Endothelial cell of umbilical vein (primary cell): ENCODE measurements around the gene SMURF2. TPM values are rescaled to one million over a fixed set of nuclear protein-coding genes. Genes with fewer than 3 reads are reported as not detected.

Source experiments
- BruUV-seq: library from RNA; stranded (reverse); fragments of 400-500 nt; replicated peaks from 2 replicates; lab custom pipeline; 2021; lab: Mats Ljungman, UMichigan
- CTCF ChIA-PET: fragments of 300-600, 350-600 bp; sonication (Branson Sonifier 250); formaldehyde crosslinking; loops from one replicate; lab custom pipeline; 2021; ENCODE audit warnings: antibody characterized with exemption, inconsistent platforms; lab: Charles Lee
- POLR2A ChIA-PET: fragments of 300-600, 350-600 bp; sonication (Branson Sonifier 250); formaldehyde crosslinking; loops from one replicate; lab custom pipeline; 2021; ENCODE audit warnings: antibody characterized with exemption, inconsistent platforms; lab: Charles Lee
- DNase-seq: peaks from one replicate; pipeline ENCODE4 v3.0.0-alpha.2; 2011; ENCODE audit warnings: low read depth, low spot score
- FAIRE-seq: peaks from 2 replicates; lab custom pipeline; 2011; peaks lifted over from hg19 to GRCh38; lab: Jason Lieb, UNC
- H2AFZ ChIP-seq: 2 replicates; pipeline ENCODE4 v1.6.0; 2012; ENCODE audit warnings: low read depth, low read length, control low read depth, inconsistent platforms
- H3K27ac ChIP-seq: 2 replicates; pipeline ENCODE4 v1.5.1; 2011; ENCODE audit warnings: low read depth, mild to moderate bottlenecking, control low read depth, low read length, moderate library complexity; ENCODE audit not compliant: insufficient read depth
- H3K27me3 ChIP-seq, 2 experiments: 2 replicates each; pipeline versions ENCODE4 v1.6.0 to v1.6.1; 2011; ENCODE audit warnings: low read length in 2 of 2, mixed read lengths in 1 of 2; ENCODE audit not compliant: control insufficient read depth in 2 of 2, insufficient read depth in 2 of 2
- H3K36me3 ChIP-seq, 2 experiments: 2 replicates in 1 of 2; 3 replicates in 1 of 2; pipeline ENCODE4 v1.5.1; 2011; ENCODE audit warnings: low read length in 2 of 2, mild to moderate bottlenecking in 1 of 2, moderate library complexity in 1 of 2; ENCODE audit not compliant: control insufficient read depth in 2 of 2, insufficient read depth in 2 of 2; ENCODE audit errors: extremely low read depth in 1 of 2
- H3K4me1 ChIP-seq: 3 replicates; pipeline ENCODE4 v1.5.1; 2011; ENCODE audit warnings: mild to moderate bottlenecking, low read length; ENCODE audit not compliant: control insufficient read depth, insufficient read depth; ENCODE audit errors: extremely low read depth
- H3K4me2 ChIP-seq: 2 replicates; pipeline ENCODE4 v1.6.1; 2011; ENCODE audit warnings: low read length, control low read depth, mixed read lengths; ENCODE audit not compliant: insufficient read depth
- H3K4me3 ChIP-seq, 3 experiments: fragments of 200-600 bp in 1 of 3; sonication (generic), shearing (Covaris generic) in 1 of 3; replicated peaks in 1 of 3; 2 replicates each; pipeline ENCODE4 v1.5.1; 2011 to 2016; ENCODE audit warnings: control low read depth in 3 of 3, low read length in 3 of 3, mild to moderate bottlenecking in 2 of 3, inconsistent platforms in 1 of 3, low read depth in 1 of 3, moderate library complexity in 1 of 3; ENCODE audit not compliant: insufficient read depth in 1 of 3
- H3K79me2 ChIP-seq: 2 replicates; pipeline ENCODE4 v1.6.0; 2012; ENCODE audit warnings: low read length, inconsistent platforms; ENCODE audit not compliant: control insufficient read depth, insufficient read depth
- H3K9ac ChIP-seq: replicated peaks from 2 replicates; pipeline ENCODE3; 2011; ENCODE audit warnings: low read length, control low read depth; ENCODE audit not compliant: insufficient read depth; ENCODE audit errors: extremely low read depth
- H3K9me1 ChIP-seq: replicated peaks from 3 replicates; pipeline ENCODE4 v1.6.0; 2011; ENCODE audit warnings: mild to moderate bottlenecking, low read length; ENCODE audit not compliant: control insufficient read depth, insufficient read depth; ENCODE audit errors: extremely low read depth
- H3K9me3 ChIP-seq: replicated peaks from 2 replicates; pipeline ENCODE4 v1.5.1; 2012; ENCODE audit warnings: low read length, inconsistent platforms; ENCODE audit not compliant: control insufficient read depth, insufficient read depth
- H4K20me1 ChIP-seq: replicated peaks from 2 replicates; pipeline ENCODE3; 2011; ENCODE audit warnings: mild to moderate bottlenecking, low read length; ENCODE audit not compliant: control insufficient read depth, insufficient read depth; ENCODE audit errors: extremely low read depth
- EZH2 ChIP-seq: IDR thresholded peaks from 2 replicates; pipeline ENCODE4 v1.6.1; 2012; ENCODE audit warnings: borderline replicate concordance, low read depth, mild to moderate bottlenecking, moderate library complexity, low read length, inconsistent platforms; ENCODE audit not compliant: severe bottlenecking
- FOS ChIP-seq: IDR thresholded peaks from 2 replicates; pipeline ENCODE4 v1.6.1; 2011; ENCODE audit warnings: mild to moderate bottlenecking, low read length, moderate library complexity, borderline replicate concordance; ENCODE audit not compliant: insufficient read depth
- GATA2 ChIP-seq: IDR thresholded peaks from 2 replicates; pipeline ENCODE4 v1.7.0; 2011; ENCODE audit warnings: low read depth, mild to moderate bottlenecking, moderate library complexity, mixed read lengths, low read length; ENCODE audit not compliant: insufficient read length, insufficient read depth
- JUN ChIP-seq: IDR thresholded peaks from 2 replicates; pipeline ENCODE4 v1.6.1; 2011; ENCODE audit warnings: borderline replicate concordance, low read depth; ENCODE audit not compliant: insufficient read length, insufficient read depth
- MYC ChIP-seq: IDR thresholded peaks from one replicate; pipeline ENCODE4 v1.6.1; 2011; ENCODE audit warnings: mild to moderate bottlenecking, low read depth, low read length
- POLR2A ChIP-seq: IDR thresholded peaks from 2 replicates; pipeline ENCODE4 v1.6.1; 2012; ENCODE audit warnings: low read depth, mild to moderate bottlenecking, control low read depth, low read length
- POLR2AphosphoS5 ChIP-seq: IDR thresholded peaks from 2 replicates; pipeline ENCODE4 v1.6.1; 2012; ENCODE audit warnings: low read depth, mild to moderate bottlenecking, control low read depth, low read length, moderate library complexity; ENCODE audit not compliant: insufficient read depth
- dilution Hi-C: fragments of 300-500 bp; cut with MboI; formaldehyde crosslinking; loops from one replicate; pipeline ENCODE4 v1.15.0; 2019; ENCODE audit warnings: low sequenced_read_pairs; ENCODE audit not compliant: extremely low pct_ligation_motif_present
- intact Hi-C: fragments of 100-400 bp; cut with micrococcal nuclease; formaldehyde crosslinking; loops from one replicate; pipeline ENCODE4 v1.10.0; 2022
- polyA plus RNA-seq, 4 experiments: library from polyadenylated mRNA; depleted of rRNA in 3 of 4; stranded (reverse) in 3 of 4; unstranded in 1 of 4; fragments of >200 nt; gene quantifications; 2 replicates each; pipeline versions ENCODE4 v1.2.1 to v1.2.3, GENCODE V29; 2011 to 2012; ENCODE audit warnings: missing spikeins in 1 of 4
- total RNA-seq: library from RNA; stranded (reverse); gene quantifications from 2 replicates; pipeline ENCODE4 v1.2.3, GENCODE V29; 2021
- TF ChIP-seq, protein P1 (sequence below): IDR thresholded peaks from 2 replicates; pipeline ENCODE4 v1.6.1; 2011; ENCODE audit not compliant: insufficient read depth, insufficient read length
- TF ChIP-seq, protein P2 (sequence below), 2 donors: IDR thresholded peaks; 1 replicate in 1 of 2; 2 replicates in 1 of 2; pipeline ENCODE4 v1.5.1; 2011; ENCODE audit warnings: low read length in 2 of 2, mild to moderate bottlenecking in 2 of 2, moderate library complexity in 2 of 2, control low read depth in 1 of 2, inconsistent platforms in 1 of 2, low read depth in 1 of 2; ENCODE audit not compliant: insufficient read depth in 1 of 2; ENCODE audit errors: extremely low read depth in 1 of 2

Gene SMURF2
- total and polyA plus RNA-seq, 2 donors (not counting 3 experiments of a cell fraction or from before 2014, with no cell fraction given), result 32.9 to 105 TPM

DNA sequence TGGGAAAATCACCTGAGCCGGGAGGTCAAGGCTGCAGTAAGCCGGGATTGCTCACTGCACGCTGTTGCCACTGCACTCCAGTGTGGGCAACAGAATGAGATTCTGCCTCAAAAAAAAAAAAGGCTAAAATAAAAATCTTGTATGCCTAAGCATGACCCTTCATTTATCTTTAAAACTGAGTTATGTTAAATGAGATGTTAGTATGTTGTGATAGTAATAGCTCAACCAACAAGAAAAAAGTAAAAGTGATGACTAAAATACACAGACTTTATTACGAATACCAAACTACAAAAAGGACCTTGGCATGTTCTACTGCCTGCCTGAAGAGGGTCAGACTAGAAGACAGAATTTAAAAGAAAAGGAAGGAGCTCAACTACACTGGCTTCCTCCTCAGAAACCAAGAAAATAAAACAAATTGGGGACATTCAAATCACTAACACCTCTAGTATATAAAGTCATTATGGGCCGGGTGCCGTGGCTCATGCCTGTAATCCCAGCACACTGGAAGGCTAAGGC is 4.4 kb downstream of the SMURF2 start:
- H3K4me3 ChIP-seq, result peak overlapping the region in 2 of 3 experiments; percentile 95 to 97
- intact Hi-C loops (no loop called here), dilution Hi-C loops (no loop called here)
- DNase-seq (no peak), FAIRE-seq (no peak)
- H3K79me2 ChIP-seq, result peaks cover 96% of the 10 kb centered on the region
- H3K27me3 ChIP-seq, result no peaks in the 10 kb centered on the region
- H3K4me1 ChIP-seq, result peaks cover 37% of the 10 kb centered on the region
- no peak for TF ChIP-seq FOS
- no peak for TF ChIP-seq MYC
- TF ChIP-seq, protein P1, sequence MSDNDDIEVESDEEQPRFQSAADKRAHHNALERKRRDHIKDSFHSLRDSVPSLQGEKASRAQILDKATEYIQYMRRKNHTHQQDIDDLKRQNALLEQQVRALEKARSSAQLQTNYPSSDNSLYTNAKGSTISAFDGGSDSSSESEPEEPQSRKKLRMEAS, result no peak
- TF ChIP-seq POLR2AphosphoS5, result no peak
- no peak for TF ChIP-seq POLR2A
- no peak for TF ChIP-seq JUN
- TF ChIP-seq GATA2, result no peak
- TF ChIP-seq EZH2, result no peak
- TF ChIP-seq, protein P2, sequence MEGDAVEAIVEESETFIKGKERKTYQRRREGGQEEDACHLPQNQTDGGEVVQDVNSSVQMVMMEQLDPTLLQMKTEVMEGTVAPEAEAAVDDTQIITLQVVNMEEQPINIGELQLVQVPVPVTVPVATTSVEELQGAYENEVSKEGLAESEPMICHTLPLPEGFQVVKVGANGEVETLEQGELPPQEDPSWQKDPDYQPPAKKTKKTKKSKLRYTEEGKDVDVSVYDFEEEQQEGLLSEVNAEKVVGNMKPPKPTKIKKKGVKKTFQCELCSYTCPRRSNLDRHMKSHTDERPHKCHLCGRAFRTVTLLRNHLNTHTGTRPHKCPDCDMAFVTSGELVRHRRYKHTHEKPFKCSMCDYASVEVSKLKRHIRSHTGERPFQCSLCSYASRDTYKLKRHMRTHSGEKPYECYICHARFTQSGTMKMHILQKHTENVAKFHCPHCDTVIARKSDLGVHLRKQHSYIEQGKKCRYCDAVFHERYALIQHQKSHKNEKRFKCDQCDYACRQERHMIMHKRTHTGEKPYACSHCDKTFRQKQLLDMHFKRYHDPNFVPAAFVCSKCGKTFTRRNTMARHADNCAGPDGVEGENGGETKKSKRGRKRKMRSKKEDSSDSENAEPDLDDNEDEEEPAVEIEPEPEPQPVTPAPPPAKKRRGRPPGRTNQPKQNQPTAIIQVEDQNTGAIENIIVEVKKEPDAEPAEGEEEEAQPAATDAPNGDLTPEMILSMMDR (IDR thresholded peaks at IDR 0.05; ENCODE audit: extremely low read depth in 1 of 2, insufficient read depth in 1 of 2, low read depth in 1 of 2, low read length in 2 of 2), result no peak
- no peaks in the 10 kb centered on the region for H3K9me1 ChIP-seq
- ChIA-PET POLR2A (interaction anchor here (0.9 kb wide), 1 partner anchor 51 kb away, joined by 3 read pairs; no protein-coding TSS in a partner anchor), CTCF (interaction anchor here (0.8 to 3.5 kb wide), 4 partner anchors 12 to 79 kb away, joined by 3 to 15 read pairs (median 4); no protein-coding TSS in a partner anchor)
- H3K36me3 ChIP-seq, result no peaks in the 10 kb centered on the region
- peak overlapping the region; percentile 43 for H3K27ac ChIP-seq
- BruUV-seq, result no TSS peak
- H2AFZ ChIP-seq, result no peak overlapping the region
- no peaks in the 10 kb centered on the region for H3K9me3 ChIP-seq
- peak overlapping the region; percentile 65 for H3K9ac ChIP-seq
- H4K20me1 ChIP-seq, result peaks cover 10% of the 10 kb centered on the region
- H3K4me2 ChIP-seq, result peak overlapping the region; percentile 95
